ENCODE data around the gene FLT4.

FLT4 gene

GRCh38 chr5:180603076-180603594, 46.3 kb downstream of the FLT4 start:
- DNase-seq, result no peak

- DNase-seq, result no peak
Measured at GRCh38 chr5:180602481-180603075, 46.8 kb downstream of the FLT4 start.

- DNase-seq, result no peak
Measured at GRCh38 chr5:180601591-180602480, 47.6 kb downstream of the FLT4 start.

GRCh38 chr5:180600554-180601041, 48.8 kb downstream of the FLT4 start:
- no peak for DNase-seq

- DNase-seq, result no peak
Measured at GRCh38 chr5:180599981-180600553, 49.3 kb downstream of the FLT4 start.

GRCh38 chr5:180599590-180599914, 49.8 kb downstream of the FLT4 start:
- DNase-seq, result no peak

GRCh38 chr5:180598797-180599589, 50.4 kb downstream of the FLT4 start:
- no peak for DNase-seq

GRCh38 chr5:180598316-180598701, 51.1 kb downstream of the FLT4 start:
- DNase-seq, result no peak

GRCh38 chr5:180596668-180597231, 52.6 kb downstream of the FLT4 start:
- no peak for DNase-seq

GRCh38 chr5:180596115-180596667, 53.2 kb downstream of the FLT4 start:
- DNase-seq, result no peak

GRCh38 chr5:180595381-180596114, 53.9 kb downstream of the FLT4 start:
- DNase-seq, result no peak

GRCh38 chr5:180595046-180595379, 54.4 kb downstream of the FLT4 start:
- DNase-seq, result no peak

GRCh38 chr5:180594311-180595045, 54.9 kb downstream of the FLT4 start:
- no peak for DNase-seq

- no peak for DNase-seq
Measured at GRCh38 chr5:180593446-180594206, 55.8 kb downstream of the FLT4 start.

GRCh38 chr5:180592176-180592575, 57.2 kb downstream of the FLT4 start:
- DNase-seq, result no peak

- DNase-seq, result no peak
Measured at GRCh38 chr5:180591311-180591887, 58.0 kb downstream of the FLT4 start, which contains the start of gene SCGB3A1. TSS of gene SCGB3A1 (minus strand) at chr5:180591499. CDS start at chr5:180591462, 37 bp downstream.

- no peak for DNase-seq
Measured at GRCh38 chr5:180590543-180591310, 58.7 kb downstream of the FLT4 start.

GRCh38 chr5:180589771-180590542, 59.4 kb downstream of the FLT4 start:
- DNase-seq, result no peak
